ENCODE measurements around the gene TMEM135. TPM values are rescaled to one million over a fixed set of nuclear protein-coding genes. Genes with fewer than 3 reads are reported as not detected.

TMEM135 gene
- total RNA-seq, 2 experiments from 2014 or later, result 14.1 to 15.6 TPM

GRCh38 chr11:87179621-87180020, 141.9 kb downstream of the TMEM135 start:
- DNase-seq (no peak), ATAC-seq (ENCODE audit: poor library complexity) (no peak)
- no peaks in the 10 kb centered on the region for H3K27me3 ChIP-seq (ENCODE audit: control insufficient read depth in 1 of 2, insufficient read depth in 2 of 2, low read length in 2 of 2)
- peaks cover 0 to 7% of the 10 kb centered on the region in 2 experiments for H3K9me3 ChIP-seq (ENCODE audit: control insufficient read depth in 1 of 2, insufficient read depth in 1 of 2, low read length in 2 of 2)
- H3K4me3 ChIP-seq (ENCODE audit: low read length), result no peak overlapping the region
- Mint-ChIP-seq H3K9me3 (peaks cover 4% of the 10 kb centered on the region), H3K4me3 (no peak overlapping the region), H3K27me3 (no peaks in the 10 kb centered on the region), H3K4me1 (ENCODE audit: low read depth) (no peaks in the 10 kb centered on the region), H3K36me3 (ENCODE audit: low read depth) (peaks cover 52% of the 10 kb centered on the region), H3K27ac (no peak overlapping the region)
- TF ChIP-seq CTCF (IDR thresholded peaks at IDR 0.05), result no peak
- ChIA-PET CTCF (no interaction called here), POLR2A (interaction anchor here (0.6 kb wide), 1 partner anchor 65 kb away, joined by 3 read pairs; no protein-coding TSS in a partner anchor)
- H3K4me1 ChIP-seq (ENCODE audit: insufficient read depth, low read length), result no peaks in the 10 kb centered on the region
- H3K36me3 ChIP-seq (ENCODE audit: insufficient read depth, low read length), result no peaks in the 10 kb centered on the region
- intact Hi-C loops (cut with DNase I, micrococcal nuclease), result no loop called here
- H3K27ac ChIP-seq (ENCODE audit: low read depth in 1 of 2, low read length in 2 of 2), result no peak overlapping the region

DNA sequence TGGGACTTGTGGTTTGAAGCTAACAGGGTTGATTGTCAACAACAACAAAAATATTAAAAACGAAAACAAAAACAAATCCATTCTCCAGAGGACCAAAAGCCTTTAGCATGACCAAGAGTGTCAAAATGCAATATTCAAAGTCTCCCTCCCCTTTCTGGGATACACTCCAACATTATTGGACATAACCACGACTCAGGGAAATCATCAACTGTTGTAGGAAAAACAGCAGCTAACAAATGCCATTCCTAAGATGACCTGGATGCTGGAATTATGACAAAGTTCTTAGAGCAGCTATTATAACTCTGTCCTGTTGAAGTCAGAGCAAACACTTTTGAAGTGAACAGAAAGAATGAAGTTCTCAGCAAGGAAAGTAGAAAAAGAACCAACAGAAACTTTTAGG, 143.0 kb downstream of the TMEM135 start:
- Histone ChIP-seq H3K9me3 (ENCODE audit: control insufficient read depth in 1 of 2, insufficient read depth in 1 of 2, low read length in 2 of 2) (peaks cover 0 to 7% of the 10 kb centered on the region in 2 experiments), H3K4me1 (ENCODE audit: insufficient read depth, low read length) (no peaks in the 10 kb centered on the region), H3K36me3 (ENCODE audit: insufficient read depth, low read length) (no peaks in the 10 kb centered on the region), H3K27me3 (ENCODE audit: control insufficient read depth in 1 of 2, insufficient read depth in 2 of 2, low read length in 2 of 2) (no peaks in the 10 kb centered on the region), H3K4me3 (ENCODE audit: low read length) (no peak overlapping the region), H3K27ac (ENCODE audit: low read depth in 1 of 2, low read length in 2 of 2) (no peak overlapping the region)
- Mint-ChIP-seq H3K9me3 (peaks cover 4% of the 10 kb centered on the region), H3K27ac (no peak overlapping the region), H3K4me1 (ENCODE audit: low read depth) (peaks cover 5% of the 10 kb centered on the region), H3K36me3 (ENCODE audit: low read depth) (peaks cover 49% of the 10 kb centered on the region), H3K4me3 (no peak overlapping the region), H3K27me3 (no peaks in the 10 kb centered on the region)
- TF ChIP-seq CTCF (IDR thresholded peaks at IDR 0.05), result no peak
- ChIA-PET POLR2A (no interaction called here), CTCF (no interaction called here)
- ATAC-seq (ENCODE audit: poor library complexity), result no peak
- DNase-seq, result no peak
- intact Hi-C loops (cut with DNase I, micrococcal nuclease), result no loop called here

DNA sequence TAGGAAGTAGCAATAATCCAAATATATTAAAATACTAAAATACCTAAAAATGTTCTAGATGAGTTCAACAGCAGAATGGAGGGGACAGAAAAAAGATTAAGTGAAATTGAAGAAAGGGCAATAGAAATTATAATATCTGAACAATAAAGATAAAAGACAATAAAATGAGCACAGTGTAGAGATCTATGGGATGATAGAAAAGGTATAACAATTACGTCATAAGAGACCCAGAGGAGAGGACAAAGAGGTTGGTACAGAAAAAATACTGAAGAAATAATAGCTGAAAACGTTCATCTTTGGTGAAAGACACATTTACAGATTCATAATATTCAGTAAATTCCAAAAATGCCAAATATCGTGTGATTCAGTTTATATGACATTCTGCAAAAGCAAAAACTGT, 143.4 kb downstream of the TMEM135 start:
- peaks cover 49% of the 10 kb centered on the region for H3K36me3 Mint-ChIP-seq (ENCODE audit: low read depth)
- Histone ChIP-seq H3K9me3 (ENCODE audit: control insufficient read depth in 1 of 2, insufficient read depth in 1 of 2, low read length in 2 of 2) (peaks cover 0 to 7% of the 10 kb centered on the region in 2 experiments), H3K4me3 (ENCODE audit: low read length) (no peak overlapping the region), H3K36me3 (ENCODE audit: insufficient read depth, low read length) (no peaks in the 10 kb centered on the region), H3K27me3 (ENCODE audit: control insufficient read depth in 1 of 2, insufficient read depth in 2 of 2, low read length in 2 of 2) (no peaks in the 10 kb centered on the region), H3K27ac (ENCODE audit: low read depth in 1 of 2, low read length in 2 of 2) (no peak overlapping the region), H3K4me1 (ENCODE audit: insufficient read depth, low read length) (no peaks in the 10 kb centered on the region)
- POLR2A ChIA-PET, result no interaction called here
- peaks cover 4% of the 10 kb centered on the region for H3K9me3 Mint-ChIP-seq
- ATAC-seq (ENCODE audit: poor library complexity), result no peak
- DNase-seq, result no peak
- peaks cover 5% of the 10 kb centered on the region for H3K4me1 Mint-ChIP-seq (ENCODE audit: low read depth)
- CTCF ChIA-PET, result no interaction called here
- intact Hi-C loops (cut with DNase I, micrococcal nuclease), result no loop called here
- TF ChIP-seq CTCF (IDR thresholded peaks at IDR 0.05), result no peak
- H3K27me3 Mint-ChIP-seq, result no peaks in the 10 kb centered on the region
- H3K4me3 Mint-ChIP-seq, result no peak overlapping the region
- H3K27ac Mint-ChIP-seq, result no peak overlapping the region
